IMR-90 (cell line): ENCODE measurements around the gene ZC3H15. TPM values are rescaled to one million over a fixed set of nuclear protein-coding genes. Genes with fewer than 3 reads are reported as not detected.

Experiments used
- ATAC-seq: fragments of 200-7000 bp; cut with Tn5 transposase; 2 replicates; pipeline ENCODE4 v1.9.1; 2020; ENCODE audit warnings: low read depth, mild to moderate bottlenecking, moderate library complexity
- BruUV-seq: library from RNA; stranded (reverse); fragments of 400-500 nt; replicated peaks from 2 replicates; lab custom pipeline; 2021; lab: Mats Ljungman, UMichigan
- CTCF ChIA-PET: fragments of 300-600 bp; formaldehyde crosslinking; extraction: SDS; loops from one replicate; lab custom pipeline; 2021; ENCODE audit warnings: antibody characterized with exemption; lab: Yijun Ruan, JAX
- POLR2A ChIA-PET: fragments of 300-600 bp; sonication (Branson Sonifier 250); formaldehyde crosslinking; loops from one replicate; lab custom pipeline; 2022; ENCODE audit warnings: antibody characterized with exemption; ENCODE audit not compliant: unreplicated experiment; lab: Charles Lee
- DNase-seq: peaks from one replicate; pipeline ENCODE4 v3.0.0; 2013
- H2AFZ ChIP-seq: replicated peaks from 2 replicates; pipeline ENCODE3; 2013; ENCODE audit warnings: low read length, mild to moderate bottlenecking; ENCODE audit not compliant: poor library complexity
- H2AK5ac ChIP-seq: 2 replicates; pipeline ENCODE4 v1.6.1; 2013; ENCODE audit warnings: low read depth, low read length, inconsistent platforms
- H2AK9ac ChIP-seq: replicated peaks from 2 replicates; pipeline ENCODE3; 2013; ENCODE audit warnings: mild to moderate bottlenecking, low read depth, low read length, moderate library complexity; ENCODE audit not compliant: poor library complexity
- H2BK120ac ChIP-seq: 2 replicates; pipeline ENCODE4 v1.6.1; 2013; ENCODE audit warnings: low read depth, low read length, inconsistent platforms
- H2BK15ac ChIP-seq: 3 replicates; pipeline ENCODE4 v1.6.1; 2013; ENCODE audit warnings: low read depth, low read length, inconsistent platforms
- H2BK20ac ChIP-seq: 2 replicates; pipeline ENCODE4 v1.6.1; 2013; ENCODE audit warnings: low read depth, mild to moderate bottlenecking, inconsistent platforms, low read length, moderate library complexity
- H2BK5ac ChIP-seq: 2 replicates; pipeline ENCODE4 v1.6.1; 2013; ENCODE audit warnings: mild to moderate bottlenecking, low read depth, low read length, inconsistent platforms; ENCODE audit not compliant: poor library complexity, severe bottlenecking
- H3K14ac ChIP-seq: replicated peaks from 2 replicates; pipeline ENCODE4 v1.6.1; 2013; ENCODE audit warnings: low read depth, low read length, inconsistent platforms
- H3K18ac ChIP-seq: 2 replicates; pipeline ENCODE4 v1.6.1; 2013; ENCODE audit warnings: low read depth, low read length, control low read depth
- H3K23ac ChIP-seq: 2 replicates; pipeline ENCODE4 v1.6.1; 2013; ENCODE audit warnings: low read depth, low read length, inconsistent platforms
- H3K27ac ChIP-seq: 2 replicates; pipeline ENCODE4 v1.5.1; 2013; ENCODE audit warnings: mild to moderate bottlenecking, control low read depth, low read length; ENCODE audit not compliant: insufficient read depth
- H3K27me3 ChIP-seq: 2 replicates; pipeline ENCODE4 v1.6.1; 2013; ENCODE audit warnings: low read length; ENCODE audit not compliant: control insufficient read depth, insufficient read depth
- H3K36me3 ChIP-seq: 2 replicates; pipeline ENCODE4 v1.6.1; 2013; ENCODE audit warnings: low read length, mixed read lengths; ENCODE audit not compliant: control insufficient read depth, insufficient read depth
- H3K4ac ChIP-seq: 2 replicates; pipeline ENCODE4 v1.6.1; 2013; ENCODE audit warnings: low read depth, low read length, inconsistent platforms
- H3K4me1 ChIP-seq: 2 replicates; pipeline ENCODE4 v1.6.1; 2013; ENCODE audit warnings: low read length, mixed read lengths; ENCODE audit not compliant: control insufficient read depth, insufficient read depth
- H3K4me2 ChIP-seq: 2 replicates; pipeline ENCODE4 v1.6.1; 2013; ENCODE audit warnings: low read depth, mild to moderate bottlenecking, control low read depth, low read length, moderate library complexity
- H3K4me3 ChIP-seq: 2 replicates; pipeline ENCODE4 v1.5.1; 2013; ENCODE audit warnings: low read depth, mild to moderate bottlenecking, control low read depth, low read length, moderate library complexity; ENCODE audit not compliant: insufficient read depth
- H3K56ac ChIP-seq: 2 replicates; pipeline ENCODE4 v1.6.1; 2013; ENCODE audit warnings: low read length, inconsistent platforms; ENCODE audit not compliant: insufficient read depth; ENCODE audit errors: extremely low read depth
- H3K79me1 ChIP-seq, 2 experiments: 2 replicates each; pipeline ENCODE4 v1.6.1; 2013; ENCODE audit warnings: low read length in 2 of 2, inconsistent platforms in 1 of 2, low read depth in 1 of 2
- H3K9ac ChIP-seq: 2 replicates; pipeline ENCODE4 v1.6.1; 2013; ENCODE audit warnings: low read depth, low read length, control low read depth
- H3K9me1 ChIP-seq: 2 replicates; pipeline ENCODE4 v1.6.1; 2013; ENCODE audit warnings: low read length, inconsistent platforms; ENCODE audit not compliant: insufficient read depth
- H3K9me3 ChIP-seq: 2 replicates; pipeline ENCODE4 v1.6.1; 2013; ENCODE audit warnings: low read length; ENCODE audit not compliant: control insufficient read depth, insufficient read depth
- H4K20me1 ChIP-seq: 2 replicates; pipeline ENCODE4 v1.6.1; 2013; ENCODE audit warnings: low read length, inconsistent platforms; ENCODE audit not compliant: insufficient read depth
- H4K5ac ChIP-seq: 2 replicates; pipeline ENCODE4 v1.6.1; 2013; ENCODE audit warnings: mild to moderate bottlenecking, low read depth, low read length, control low read depth
- H4K8ac ChIP-seq, 2 experiments: 2 replicates each; pipeline ENCODE4 v1.6.1; 2013; ENCODE audit warnings: low read depth in 2 of 2, low read length in 2 of 2, control low read depth in 1 of 2, inconsistent platforms in 1 of 2
- H4K91ac ChIP-seq: 2 replicates; pipeline ENCODE4 v1.6.1; 2013; ENCODE audit warnings: low read depth, low read length, inconsistent platforms; ENCODE audit not compliant: insufficient read depth
- BHLHE40 ChIP-seq: fragments of 150-350 bp; IDR thresholded peaks from 2 replicates; pipeline ENCODE4 v1.6.1; 2016; ENCODE audit warnings: mild to moderate bottlenecking, low read depth, low read length
- CEBPB ChIP-seq: IDR thresholded peaks from 2 replicates; pipeline ENCODE4 v1.6.1; 2012; ENCODE audit warnings: low read depth, low read length, improper control_type of control experiment
- CHD1 ChIP-seq: IDR thresholded peaks from 2 replicates; pipeline ENCODE4 v1.6.1; 2012; ENCODE audit warnings: low read depth, low read length, improper control_type of control experiment
- CTCF ChIP-seq: conservative IDR thresholded peaks from 2 replicates; pipeline ENCODE4 v1.5.1; 2012; ENCODE audit warnings: mild to moderate bottlenecking, low read depth, low read length, improper control_type of control experiment
- ELK1 ChIP-seq: fragments of 150-350 bp; IDR thresholded peaks from 2 replicates; pipeline ENCODE4 v1.6.1; 2016; ENCODE audit warnings: low read depth, mild to moderate bottlenecking, low read length, moderate library complexity, borderline replicate concordance
- FOS ChIP-seq: fragments of 150-350 bp; IDR thresholded peaks from 2 replicates; pipeline ENCODE4 v1.6.1; 2016; ENCODE audit warnings: low read depth, low read length
- MAFK ChIP-seq: IDR thresholded peaks from 2 replicates; pipeline ENCODE4 v1.6.1; 2012; ENCODE audit warnings: low read depth, low read length, improper control_type of control experiment
- MAZ ChIP-seq: IDR thresholded peaks from 2 replicates; pipeline ENCODE4 v1.6.1; 2012; ENCODE audit warnings: low read depth, mild to moderate bottlenecking, low read length, improper control_type of control experiment, moderate library complexity, borderline replicate concordance
- NFE2L2 ChIP-seq: fragments of 150-350 bp; IDR thresholded peaks from 2 replicates; pipeline ENCODE4 v1.6.1; 2016; ENCODE audit warnings: low read depth, mild to moderate bottlenecking, low read length
- POLR2A ChIP-seq: IDR thresholded peaks from 2 replicates; pipeline ENCODE4 v1.6.1; 2012; ENCODE audit warnings: mild to moderate bottlenecking, low read depth, low read length
- RCOR1 ChIP-seq: IDR thresholded peaks from 2 replicates; pipeline ENCODE4 v1.6.1; 2012; ENCODE audit warnings: mild to moderate bottlenecking, low read length, improper control_type of control experiment; ENCODE audit not compliant: insufficient replicate concordance
- RFX5 ChIP-seq: IDR thresholded peaks from 2 replicates; pipeline ENCODE4 v1.8.0; 2012; ENCODE audit warnings: low read depth, mild to moderate bottlenecking, low read length, moderate library complexity
- SMC3 ChIP-seq: fragments of 150-350 bp; IDR thresholded peaks from 2 replicates; pipeline ENCODE4 v1.6.1; 2016; ENCODE audit warnings: low read depth, mild to moderate bottlenecking, antibody characterized with exemption, low read length, moderate library complexity
- WGBS, 2 experiments: methylation state at CpG; one replicate each; pipeline versions ENCODE4 v1.1.5 to v1.1.7; 2013; ENCODE audit warnings: missing lambda C conversion rate in 2 of 2; ENCODE audit not compliant: insufficient read length in 1 of 2; ENCODE audit errors: extremely low coverage in 2 of 2; 5-methylcytosine and 5-hydroxymethylcytosine counted together
- dilution Hi-C: fragments of 300-500 bp; cut with HindIII; formaldehyde crosslinking; loops from one replicate; pipeline ENCODE4 v1.14.3; 2018; ENCODE audit warnings: low sequenced_read_pairs; ENCODE audit not compliant: unreplicated experiment
- in situ Hi-C: fragments of 300-500 bp; cut with MboI; formaldehyde crosslinking; loops from 3 replicates; pipeline ENCODE4 v1.14.3; 2019; ENCODE audit warnings: low sequenced_read_pairs, inconsistent platforms, mixed read lengths
- intact Hi-C: fragments of 100-400 bp; cut with micrococcal nuclease; formaldehyde crosslinking; loops from 2 replicates; pipeline ENCODE4 v1.10.0; 2022
- polyA plus RNA-seq, 3 experiments: library from polyadenylated mRNA; depleted of rRNA; stranded (reverse); fragments of >200 nt; gene quantifications; 2 replicates each; pipeline ENCODE4 v1.2.3, GENCODE V29; 2012; ENCODE audit warnings: low replicate concordance in 1 of 3
- total RNA-seq: library from RNA; depleted of rRNA; stranded (reverse); fragments of >200 nt; gene quantifications from 2 replicates; pipeline ENCODE4 v1.2.3, GENCODE V29; 2012

The ZC3H15 gene
- total and polyA plus RNA-seq, 2 of the 4 experiments (the other 2 are of a cell fraction) = 22.9 to 47.4 TPM

GRCh38 chr2:186467421-186467820 lies 18.6 kb upstream of the ZC3H15 start:
- intact Hi-C loops = no loop called here
- no peaks in the 10 kb centered on the region for H3K9me1 ChIP-seq
- dilution Hi-C loops = no loop called here
- ChIA-PET CTCF (no interaction called here), POLR2A (interaction anchor here (0.6 kb wide), 1 partner anchor 1849 kb away, joined by 3 read pairs; no protein-coding TSS in a partner anchor)
- in situ Hi-C loops = no loop called here
- H4K20me1 ChIP-seq = no peaks in the 10 kb centered on the region
- no peak overlapping the region for H3K23ac ChIP-seq
- H2BK20ac ChIP-seq = no peak overlapping the region
- no peak overlapping the region for H3K4ac ChIP-seq
- H2BK15ac ChIP-seq = no peak overlapping the region
- H2AK9ac ChIP-seq = no peak overlapping the region
- no peak for DNase-seq
- H3K18ac ChIP-seq = no peak overlapping the region
- no peak overlapping the region for H3K27ac ChIP-seq
- H3K36me3 ChIP-seq = no peaks in the 10 kb centered on the region
- no peak overlapping the region for H2AK5ac ChIP-seq
- H4K8ac ChIP-seq = no peak overlapping the region
- no CpG with 5 or more reads among the region's 2 CpGs for WGBS, 2 experiments
- no peak overlapping the region for H2BK120ac ChIP-seq
- no peaks in the 10 kb centered on the region for H3K27me3 ChIP-seq
- no peak overlapping the region for H4K5ac ChIP-seq
- H4K91ac ChIP-seq = no peak overlapping the region
- H3K4me1 ChIP-seq = no peaks in the 10 kb centered on the region
- no peak overlapping the region for H3K9ac ChIP-seq
- H2AFZ ChIP-seq = no peak overlapping the region
- no peak overlapping the region for H3K4me2 ChIP-seq
- no peak overlapping the region for H2BK5ac ChIP-seq
- BruUV-seq = no TSS peak
- peaks cover 2% of the 10 kb centered on the region; the same call in 1 of the 2 replicates for H3K9me3 ChIP-seq
- no peak overlapping the region for H3K56ac ChIP-seq
- TF ChIP-seq CTCF (no peak), POLR2A (no peak), CHD1 (no peak), NFE2L2 (no peak), SMC3 (no peak), BHLHE40 (no peak), MAFK (no peak), RFX5 (no peak), CEBPB (no peak), FOS (no peak), MAZ (no peak), ELK1 (no peak), RCOR1 (no peak)
- no peak for ATAC-seq
- no peaks in the 10 kb centered on the region for H3K79me1 ChIP-seq
- H3K4me3 ChIP-seq = no peak overlapping the region
- H3K14ac ChIP-seq = no peak overlapping the region
